K562 (cell line): ENCODE data around the gene CARD18. TPM values are rescaled to one million over a fixed set of nuclear protein-coding genes. Genes with fewer than 3 reads are reported as not detected.

ENCODE experiments used
- ATAC-seq: fragments of 200-7000 bp; cut with Tn5 transposase; 3 replicates; pipeline ENCODE4 v1.9.1; 2020; ENCODE audit warnings: moderate library complexity
- BruUV-seq: library from RNA; stranded (reverse); fragments of 400-500 nt; replicated peaks from 2 replicates; lab custom pipeline; 2021; lab: Mats Ljungman, UMichigan
- CTCF ChIA-PET: fragments of 300-600 bp; formaldehyde crosslinking; extraction: SDS; loops from one replicate; lab custom pipeline; 2021; ENCODE audit warnings: low intra/inter-chr PET ratio; lab: Yijun Ruan, JAX
- POLR2A ChIA-PET: fragments of 300-600, 350-650 bp; sonication (Branson Sonifier 250); formaldehyde crosslinking; extraction: SDS; loops from one replicate; lab custom pipeline; 2021; ENCODE audit warnings: antibody characterized with exemption, inconsistent platforms; lab: Yijun Ruan, JAX
- DNase-seq, 4 experiments: peaks; one replicate each; pipeline versions ENCODE4 v3.0.0 to v3.0.0-alpha.2; 2011 to 2018; ENCODE audit warnings: low spot score in 3 of 4, mixed read lengths in 3 of 4; ENCODE audit errors: extremely low read depth in 1 of 4
- FAIRE-seq: peaks from 2 replicates; lab custom pipeline; 2011; peaks lifted over from hg19 to GRCh38; lab: Jason Lieb, UNC
- H2AFZ ChIP-seq: 2 replicates; pipeline ENCODE4 v1.6.0; 2011; ENCODE audit warnings: low read depth, low read length, control low read depth, inconsistent platforms
- H3K27ac ChIP-seq: fragments of 200-600 bp; 3 replicates; pipeline ENCODE4 v1.8.0; 2011; ENCODE audit warnings: low read depth, mild to moderate bottlenecking, control low read depth, inconsistent platforms, low read length, moderate library complexity, mixed read lengths; ENCODE audit errors: extremely low read depth
- H3K27me3 ChIP-seq, 2 experiments: fragments of 300-600 bp in 1 of 2; 2 replicates in 1 of 2; 3 replicates in 1 of 2; pipeline versions ENCODE4 v1.6.0 to v1.8.0; 2011; ENCODE audit warnings: inconsistent platforms in 2 of 2, low read length in 2 of 2, mild to moderate bottlenecking in 1 of 2, mixed read lengths in 1 of 2, moderate library complexity in 1 of 2; ENCODE audit not compliant: control insufficient read depth in 2 of 2, insufficient read depth in 2 of 2
- H3K36me3 ChIP-seq: fragments of 300-600 bp; 3 replicates; pipeline ENCODE4 v1.8.0; 2011; ENCODE audit warnings: mild to moderate bottlenecking, low read length, inconsistent platforms; ENCODE audit not compliant: control insufficient read depth, insufficient read depth
- H3K4me1 ChIP-seq, 2 experiments: fragments of 200-600 bp in 1 of 2; replicated peaks in 1 of 2; 2 replicates in 1 of 2; 3 replicates in 1 of 2; pipeline versions ENCODE4 v1.5.1 to v1.8.0; 2011; ENCODE audit warnings: inconsistent platforms in 2 of 2, low read length in 2 of 2, mild to moderate bottlenecking in 1 of 2, mixed read lengths in 1 of 2, moderate library complexity in 1 of 2; ENCODE audit not compliant: control insufficient read depth in 2 of 2, insufficient read depth in 2 of 2
- H3K4me2 ChIP-seq: 2 replicates; pipeline ENCODE4 v1.6.1; 2011; ENCODE audit warnings: low read length, control low read depth, inconsistent platforms, mixed read lengths; ENCODE audit not compliant: insufficient read depth
- H3K4me3 ChIP-seq: fragments of 200-600 bp; sonication (generic), shearing (Covaris generic); 2 replicates; pipeline ENCODE4 v1.5.1; 2016; ENCODE audit warnings: control low read depth, inconsistent platforms
- H3K79me2 ChIP-seq: fragments of 200-600 bp; 3 replicates; pipeline ENCODE4 v1.8.0; 2011; ENCODE audit warnings: low read length, inconsistent platforms; ENCODE audit not compliant: control insufficient read depth, insufficient read depth
- H3K9ac ChIP-seq, 2 experiments: 2 replicates each; pipeline versions ENCODE4 v1.6.0 to v1.6.1; 2011; ENCODE audit warnings: low read depth in 2 of 2, low read length in 2 of 2, control low read depth in 1 of 2, inconsistent platforms in 1 of 2, mild to moderate bottlenecking in 1 of 2, mixed read lengths in 1 of 2; ENCODE audit not compliant: insufficient read depth in 1 of 2
- H3K9me1 ChIP-seq: one replicate; pipeline ENCODE4 v1.6.0; 2011; ENCODE audit warnings: inconsistent platforms, mild to moderate bottlenecking, low read length, moderate library complexity; ENCODE audit not compliant: control insufficient read depth, insufficient read depth
- H3K9me3 ChIP-seq: replicated peaks from 2 replicates; pipeline ENCODE4 v1.5.1; 2011; ENCODE audit warnings: low read depth, low read length, inconsistent platforms; ENCODE audit not compliant: control insufficient read depth, insufficient read depth
- H4K20me1 ChIP-seq: replicated peaks from 2 replicates; pipeline ENCODE4 v1.6.1; 2011; ENCODE audit warnings: low read length, inconsistent platforms, mixed read lengths; ENCODE audit not compliant: control insufficient read depth, insufficient read depth
- CREB1 ChIP-seq, 2 experiments: sonication (generic) in 1 of 2; formaldehyde crosslinking in 1 of 2; IDR thresholded peaks; 2 replicates each; pipeline versions ENCODE4 v1.6.1 to v1.8.0; 2012 to 2022; ENCODE audit warnings: inconsistent platforms in 1 of 2, mild to moderate bottlenecking in 1 of 2, missing genetic modification reagents in 1 of 2, moderate library complexity in 1 of 2
- ETV6 ChIP-seq, 3 experiments: fragments of 150-350 bp in 1 of 3; sonication (generic) in 1 of 3; formaldehyde crosslinking in 1 of 3; IDR thresholded peaks; 2 replicates each; pipeline versions ENCODE4 v1.6.1 to v1.8.0; 2014 to 2022; ENCODE audit warnings: borderline replicate concordance in 2 of 3, low read depth in 2 of 3, antibody characterized with exemption in 1 of 3, low read length in 1 of 3, mild to moderate bottlenecking in 1 of 3, missing genetic modification reagents in 1 of 3
- GABPB1 ChIP-seq: sonication (generic); formaldehyde crosslinking; IDR thresholded peaks from 2 replicates; pipeline ENCODE4 v1.8.0; 2022; ENCODE audit warnings: mild to moderate bottlenecking, missing genetic modification reagents
- HEY1 ChIP-seq: fragments of 250-450 bp; sonication (Bioruptor Pico); IDR thresholded peaks from 2 replicates; pipeline ENCODE4 v1.5.0; 2020; ENCODE audit warnings: mild to moderate bottlenecking, moderate library complexity, borderline replicate concordance
- HIVEP1 ChIP-seq: fragments of 250-450 bp; sonication (Bioruptor Pico); IDR thresholded peaks from 2 replicates; pipeline ENCODE4 v1.4.0; 2020; ENCODE audit warnings: mild to moderate bottlenecking
- KLF13 ChIP-seq: fragments of 450-650 bp; IDR thresholded peaks from 2 replicates; pipeline ENCODE4 v1.6.1; 2016; ENCODE audit warnings: missing genetic modification characterization, low read depth, mild to moderate bottlenecking, missing compliant biosample characterization, moderate library complexity, borderline replicate concordance
- PHF8 ChIP-seq: fragments of 200-600 bp; sonication (generic); IDR thresholded peaks from 2 replicates; pipeline ENCODE4 v1.6.1; 2012; ENCODE audit warnings: mixed run types, mild to moderate bottlenecking, inconsistent platforms, low read length, moderate library complexity, borderline replicate concordance
- RCOR1 ChIP-seq, 2 experiments: IDR thresholded peaks; 2 replicates each; pipeline ENCODE4 v1.6.1; 2012; ENCODE audit warnings: low read depth in 2 of 2, low read length in 2 of 2, borderline replicate concordance in 1 of 2, improper control_type of control experiment in 1 of 2
- SAP30 ChIP-seq: fragments of 200-600 bp; sonication (generic); IDR thresholded peaks from 2 replicates; pipeline ENCODE4 v1.6.1; 2012; ENCODE audit warnings: borderline replicate concordance, low read depth, mild to moderate bottlenecking, moderate library complexity, low read length, control low read depth, inconsistent platforms; ENCODE audit not compliant: insufficient read depth, poor library complexity, severe bottlenecking
- TCF7 ChIP-seq: sonication (generic); IDR thresholded peaks from 2 replicates; pipeline ENCODE4 v1.6.1; 2016; ENCODE audit warnings: antibody characterized with exemption, borderline replicate concordance
- ZNF263 ChIP-seq: sonication (generic); formaldehyde crosslinking; IDR thresholded peaks from 2 replicates; pipeline ENCODE4 v1.8.0; 2022; ENCODE audit warnings: mild to moderate bottlenecking, missing genetic modification reagents, borderline replicate concordance
- ZNF79 ChIP-seq: fragments of 250-450 bp; sonication (Bioruptor Pico); IDR thresholded peaks from 2 replicates; pipeline ENCODE4 v1.4.0; 2020; ENCODE audit warnings: low read depth, mild to moderate bottlenecking, moderate library complexity
- WGBS: fragments of 100-300 bp; shearing (Covaris generic); methylation state at CpG from one replicate; pipeline ENCODE4 v1.1.6; 2016; ENCODE audit warnings: low coverage, mixed read lengths; ENCODE audit not compliant: insufficient coverage; ENCODE audit errors: missing lambda C conversion rate; 5-methylcytosine and 5-hydroxymethylcytosine counted together
- in situ Hi-C: fragments of 300-500 bp; cut with MboI; formaldehyde crosslinking; loops from 4 replicates; pipeline ENCODE4 v1.15.0; 2018; ENCODE audit warnings: inconsistent platforms, mixed read lengths
- intact Hi-C: fragments of 100-400 bp; cut with micrococcal nuclease; formaldehyde crosslinking; loops from 2 replicates; pipeline ENCODE4 v1.14.2; 2022
- polyA plus RNA-seq, 8 experiments: library from polyadenylated mRNA; depleted of rRNA in 4 of 8; stranded (reverse) in 5 of 8; unstranded in 3 of 8; fragments of >200 nt; fragmentation: Nextera tagmentation in 2 of 8; fragmentation: Illumina TruSeq in 1 of 8; extraction: Ambion mirVana in 2 of 8; extraction: Trizol in 1 of 8; gene quantifications; 2 replicates each; pipeline versions ENCODE4 v1.2.1 to v1.2.3, GENCODE V29; 2011 to 2014; ENCODE audit warnings: inconsistent platforms in 1 of 8, missing spikeins in 1 of 8
- total RNA-seq, 7 experiments: library from RNA; depleted of rRNA in 6 of 7; stranded (reverse); fragments of >200 nt in 6 of 7; fragmentation: Illumina TruSeq in 2 of 7; extraction: Trizol in 2 of 7; gene quantifications; 2 replicates each; pipeline versions ENCODE4 v1.2.1 to v1.2.3, GENCODE V29; 2011 to 2021; ENCODE audit warnings: low replicate concordance in 1 of 7
- TF ChIP-seq, protein P1 (sequence below): fragments of 450-650 bp; IDR thresholded peaks from 2 replicates; pipeline ENCODE4 v1.6.1; 2016; ENCODE audit warnings: missing biosample characterization, missing genetic modification characterization
- TF ChIP-seq, protein P2 (sequence below): fragments of 250-450 bp; sonication (Bioruptor Pico); IDR thresholded peaks from 2 replicates; pipeline ENCODE4 v1.5.0; 2020; ENCODE audit warnings: mild to moderate bottlenecking

CARD18 gene
- total and polyA plus RNA-seq, 9 of the 15 experiments (the other 6 are each of a cell fraction or from before 2014, with no cell fraction given): 1.5 to 4.7 (median 2.9) TPM

DNA sequence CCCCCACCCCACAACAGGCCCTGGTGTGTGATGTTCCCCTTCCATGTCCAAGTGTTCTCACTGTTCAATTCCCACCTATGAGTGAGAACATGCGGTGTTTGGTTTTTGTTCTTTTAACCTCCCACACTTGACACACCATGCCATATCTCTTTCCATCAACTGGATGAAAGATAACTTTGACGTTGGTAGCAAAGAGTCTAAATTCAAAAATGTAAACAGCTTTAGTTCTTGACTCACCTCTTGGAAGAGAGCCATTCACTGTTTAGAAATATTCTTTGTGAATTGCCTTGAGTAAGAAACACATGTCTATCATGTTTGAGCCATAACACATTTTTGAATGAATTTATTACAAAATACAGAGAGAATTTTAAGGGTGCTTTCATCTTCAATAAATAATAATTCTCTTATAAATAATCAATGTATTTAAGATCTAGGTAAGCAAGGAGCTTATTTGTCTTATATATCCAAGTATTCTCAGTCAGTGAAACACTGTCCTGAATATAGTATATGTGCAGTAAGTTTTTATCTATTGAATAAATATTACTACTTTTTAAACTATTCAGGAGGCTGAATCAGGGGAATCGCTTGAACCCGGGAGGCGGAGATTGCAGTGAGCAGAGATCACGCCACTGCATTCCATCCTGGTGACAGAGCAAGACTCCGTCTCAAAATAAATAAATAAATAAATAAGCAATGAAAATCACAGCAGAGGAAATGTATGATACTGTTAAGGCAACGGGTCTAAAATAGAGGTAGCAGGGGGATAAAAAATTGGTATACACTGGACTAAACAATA, 6.7 kb downstream of the CARD18 start:
- Histone ChIP-seq H2AFZ (no peak overlapping the region), H3K9me1 (no peaks in the 10 kb centered on the region), H3K27me3 (no peaks in the 10 kb centered on the region), H3K9ac (no peak overlapping the region), H3K4me3 (no peak overlapping the region), H3K79me2 (no peaks in the 10 kb centered on the region), H4K20me1 (no peaks in the 10 kb centered on the region), H3K9me3 (no peaks in the 10 kb centered on the region), H3K4me1 (no peaks in the 10 kb centered on the region), H3K4me2 (no peak overlapping the region), H3K36me3 (no peaks in the 10 kb centered on the region), H3K27ac (no peak overlapping the region)
- intact Hi-C loops: no loop called here
- no peak for DNase-seq
- no peak for FAIRE-seq
- ChIA-PET CTCF (no interaction called here), POLR2A (no interaction called here)
- BruUV-seq: no TSS peak
- TF ChIP-seq GABPB1 (CRISPR knock-in tag) (no peak), CREB1 (IDR thresholded peaks at IDR 0.05) (no peak), CREB1 (CRISPR knock-in tag; IDR thresholded peaks at IDR 0.05) (no peak), ETV6 (IDR thresholded peaks at IDR 0.05; ENCODE audit: borderline replicate concordance in 1 of 2, low read depth in 2 of 2, low read length in 1 of 2) (no peak), ETV6 (CRISPR knock-in tag; IDR thresholded peaks at IDR 0.05; ENCODE audit: borderline replicate concordance) (no peak), RCOR1 (IDR thresholded peaks at IDR 0.05; ENCODE audit: borderline replicate concordance in 1 of 2, low read depth in 2 of 2, low read length in 2 of 2) (no peak), PHF8 (no peak), KLF13 (tag) (no peak), ZNF263 (CRISPR knock-in tag) (no peak), SAP30 (no peak), HEY1 (no peak), HIVEP1 (CRISPR knock-in tag) (no peak), ZNF79 (CRISPR knock-in tag) (no peak), TCF7 (no peak)
- TF ChIP-seq, protein P1, sequence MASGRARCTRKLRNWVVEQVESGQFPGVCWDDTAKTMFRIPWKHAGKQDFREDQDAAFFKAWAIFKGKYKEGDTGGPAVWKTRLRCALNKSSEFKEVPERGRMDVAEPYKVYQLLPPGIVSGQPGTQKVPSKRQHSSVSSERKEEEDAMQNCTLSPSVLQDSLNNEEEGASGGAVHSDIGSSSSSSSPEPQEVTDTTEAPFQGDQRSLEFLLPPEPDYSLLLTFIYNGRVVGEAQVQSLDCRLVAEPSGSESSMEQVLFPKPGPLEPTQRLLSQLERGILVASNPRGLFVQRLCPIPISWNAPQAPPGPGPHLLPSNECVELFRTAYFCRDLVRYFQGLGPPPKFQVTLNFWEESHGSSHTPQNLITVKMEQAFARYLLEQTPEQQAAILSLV (tag): no peak
- TF ChIP-seq, protein P2, sequence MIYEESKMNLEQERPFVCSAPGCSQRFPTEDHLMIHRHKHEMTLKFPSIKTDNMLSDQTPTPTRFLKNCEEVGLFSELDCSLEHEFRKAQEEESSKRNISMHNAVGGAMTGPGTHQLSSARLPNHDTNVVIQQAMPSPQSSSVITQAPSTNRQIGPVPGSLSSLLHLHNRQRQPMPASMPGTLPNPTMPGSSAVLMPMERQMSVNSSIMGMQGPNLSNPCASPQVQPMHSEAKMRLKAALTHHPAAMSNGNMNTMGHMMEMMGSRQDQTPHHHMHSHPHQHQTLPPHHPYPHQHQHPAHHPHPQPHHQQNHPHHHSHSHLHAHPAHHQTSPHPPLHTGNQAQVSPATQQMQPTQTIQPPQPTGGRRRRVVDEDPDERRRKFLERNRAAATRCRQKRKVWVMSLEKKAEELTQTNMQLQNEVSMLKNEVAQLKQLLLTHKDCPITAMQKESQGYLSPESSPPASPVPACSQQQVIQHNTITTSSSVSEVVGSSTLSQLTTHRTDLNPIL: no peak
- ATAC-seq: no peak
- in situ Hi-C loops: no loop called here
- WGBS: under 1% methylated on average over 8 of the region's 8 CpGs
